ENCODE measurements around the gene HOXB5. TPM values are rescaled to one million over a fixed set of nuclear protein-coding genes. Genes with fewer than 3 reads are reported as not detected.

Gene HOXB5
- polyA plus RNA-seq, 3 donors from 2014 or later, result not detected

DNA sequence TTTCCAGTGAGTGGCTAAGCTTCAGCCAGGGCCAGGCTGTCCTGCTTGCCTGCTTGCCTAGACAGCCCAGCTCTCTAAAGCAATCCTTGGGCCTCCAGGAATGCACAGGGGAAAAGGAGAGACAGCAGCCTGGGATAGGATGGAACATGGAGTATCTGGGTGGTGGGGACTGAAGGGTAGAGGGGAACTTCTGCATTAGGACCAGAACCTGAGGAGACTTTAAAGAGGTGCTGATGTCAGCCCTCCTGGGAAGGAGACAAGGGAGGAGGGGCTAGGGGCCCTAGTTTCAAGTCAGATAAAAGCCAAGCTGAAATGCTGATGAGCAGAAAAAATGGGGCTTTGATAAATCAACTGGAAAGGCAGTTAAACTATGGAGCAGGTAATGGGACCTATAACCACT lies 15.5 kb upstream of the HOXB5 start:
- peaks cover 32 to 35% (median 33%) of the 10 kb centered on the region in 3 donors for H3K27me3 Mint-ChIP-seq (ENCODE audit: low read depth in 3 of 3)
- H3K9me3 Mint-ChIP-seq, result no peaks in the 10 kb centered on the region
- peaks cover 30 to 34% of the 10 kb centered on the region in 2 donors for H3K4me1 Mint-ChIP-seq
- H3K4me3 Mint-ChIP-seq, result peak overlapping the region; percentile 37 to 98 (median 63)
- no peak for DNase-seq
- peak overlapping the region in 1 of 6 donors; percentile 16 for H3K27ac Mint-ChIP-seq
- no peaks in the 10 kb centered on the region for H3K36me3 Mint-ChIP-seq

DNA sequence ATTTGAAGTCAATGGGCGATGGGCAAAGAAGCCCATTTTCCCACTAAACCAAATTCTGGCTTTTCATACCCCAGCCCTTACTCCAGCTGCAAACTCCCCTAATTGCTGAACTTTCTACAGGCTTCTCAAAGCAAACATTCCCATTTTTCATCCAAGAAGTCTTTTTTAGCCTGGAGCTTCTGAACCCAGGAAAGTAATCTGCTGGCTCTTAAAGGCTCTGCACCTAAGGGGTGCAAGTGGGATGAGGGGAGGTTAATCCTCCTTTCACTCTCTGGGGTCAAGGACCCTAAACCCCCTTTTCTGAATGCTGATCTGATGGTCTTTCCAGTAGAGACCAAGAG lies 14.9 kb upstream of the HOXB5 start:
- peaks cover 29 to 33% (median 30%) of the 10 kb centered on the region in 3 donors for H3K27me3 Mint-ChIP-seq (ENCODE audit: low read depth in 3 of 3)

DNA sequence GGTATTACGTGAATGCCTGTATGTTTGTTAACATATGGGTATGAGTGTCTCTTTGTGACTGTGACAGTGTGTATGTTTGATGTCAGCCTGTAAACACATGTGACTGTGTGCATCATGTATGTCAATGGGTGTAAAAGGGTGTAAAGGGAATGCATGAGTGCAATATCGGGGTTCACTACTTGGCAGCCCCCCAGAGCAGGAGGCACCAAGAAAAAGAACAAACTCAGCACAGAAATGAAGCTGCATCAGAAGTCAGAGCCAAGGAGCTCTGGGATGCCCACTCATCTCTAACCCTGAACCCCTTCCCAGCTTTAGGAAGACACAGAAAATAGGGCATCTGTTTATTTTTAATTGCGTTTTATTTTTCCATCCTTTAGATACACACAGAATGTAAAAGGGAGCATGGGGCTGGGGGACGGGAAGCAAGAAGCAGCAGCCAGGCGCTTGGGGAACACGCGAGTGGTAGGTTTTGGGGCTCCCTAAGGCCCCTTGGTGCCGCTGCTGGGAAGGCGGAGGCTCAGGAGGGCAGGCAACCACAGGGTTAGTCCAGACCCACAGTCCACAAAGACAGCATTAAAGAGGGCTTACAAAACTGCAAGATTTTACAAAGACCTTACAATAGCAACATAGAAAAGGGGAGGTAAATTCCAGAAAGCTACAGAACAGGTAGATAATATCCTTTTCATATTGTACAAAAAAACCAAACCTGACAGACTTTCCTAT lies 13.5 kb upstream of the HOXB5 start:
- H3K4me3 Mint-ChIP-seq, result no peak overlapping the region
- peaks cover 19% of the 10 kb centered on the region in 2 donors for H3K4me1 Mint-ChIP-seq
- H3K36me3 Mint-ChIP-seq, result no peaks in the 10 kb centered on the region
- H3K27ac Mint-ChIP-seq, result no peak overlapping the region
- no peaks in the 10 kb centered on the region for H3K9me3 Mint-ChIP-seq
- peaks cover 30 to 37% (median 30%) of the 10 kb centered on the region in 3 donors for H3K27me3 Mint-ChIP-seq (ENCODE audit: low read depth in 3 of 3)
- no peak for DNase-seq

More for the DNA sequence above, 14.9 kb upstream of the HOXB5 start:
- Mint-ChIP-seq H3K36me3 (no peaks in the 10 kb centered on the region), H3K4me3 (peak overlapping the region in 2 of 5 donors; percentile 2 to 98), H3K9me3 (no peaks in the 10 kb centered on the region), H3K27ac (no peak overlapping the region), H3K4me1 (peaks cover 24 to 28% of the 10 kb centered on the region in 2 donors)
- DNase-seq, result no peak

DNA sequence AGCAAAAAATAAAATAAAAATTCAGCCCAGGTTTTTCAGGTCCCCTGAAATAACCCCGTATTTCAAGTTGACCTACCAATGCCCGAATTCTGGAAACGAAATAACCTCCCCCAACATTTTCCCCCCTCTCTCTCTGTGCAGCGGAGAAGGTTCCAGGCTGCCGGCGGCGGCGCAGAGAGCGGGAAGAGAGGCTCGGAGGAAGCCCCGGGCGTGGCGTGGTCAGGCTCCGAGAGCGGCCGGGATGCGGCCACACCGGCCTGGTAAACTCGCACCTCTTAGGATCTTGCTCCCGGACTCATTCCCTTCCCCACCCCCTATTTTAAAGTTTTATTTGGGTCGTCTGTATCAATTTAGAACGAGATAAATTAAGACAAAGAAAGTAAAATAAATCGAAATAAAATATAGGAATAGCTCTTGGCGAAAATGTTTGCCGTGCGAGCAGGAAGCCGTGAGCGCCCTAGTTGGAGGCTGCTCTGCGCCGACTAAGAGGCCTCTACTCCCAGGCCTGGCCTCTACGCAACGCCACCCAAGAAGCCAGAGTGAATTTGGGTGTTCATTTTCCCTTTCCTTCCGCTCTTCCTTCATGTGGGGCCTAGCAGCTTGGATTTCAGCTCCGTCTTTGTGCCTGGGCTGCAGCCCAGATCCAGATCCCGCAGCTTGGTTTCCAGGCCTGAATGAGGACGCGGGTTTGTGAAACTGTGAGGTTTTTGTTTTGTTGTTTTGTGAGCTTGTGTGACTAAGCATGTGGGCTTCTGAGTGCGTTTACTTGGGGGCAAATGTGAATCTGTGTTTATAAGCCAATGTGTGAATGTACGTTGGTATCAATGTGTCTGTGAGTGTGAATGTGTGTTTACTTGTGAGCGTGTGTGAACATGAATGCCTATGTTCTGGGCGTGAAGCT lies 12.7 kb upstream of the HOXB5 start:
- no peak for DNase-seq
- H3K9me3 Mint-ChIP-seq, result no peaks in the 10 kb centered on the region

DNA sequence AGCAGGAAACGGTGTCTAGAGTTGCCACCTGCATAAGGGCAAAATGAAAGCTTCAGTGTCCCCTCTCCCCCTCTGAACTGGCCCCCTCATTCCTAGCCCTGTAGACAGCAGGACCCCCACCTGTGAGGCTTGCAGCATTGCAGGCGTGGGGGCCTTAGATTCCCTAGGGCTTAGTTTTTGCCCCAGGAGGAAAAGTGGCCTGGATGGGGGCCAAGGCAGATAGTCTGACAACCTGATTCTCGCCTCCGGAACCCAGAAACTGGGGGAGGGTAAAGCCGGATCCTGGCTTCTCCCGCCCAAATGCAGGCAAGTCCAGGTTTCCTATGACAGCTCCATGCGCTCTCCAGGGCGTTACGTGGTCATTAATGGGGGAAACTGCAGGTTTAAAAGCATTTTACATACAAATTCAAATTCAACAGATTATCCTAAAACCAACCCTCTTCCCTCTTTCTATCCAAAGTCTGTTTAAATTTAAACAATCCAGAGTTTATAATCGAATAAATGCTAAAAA lies 11.9 kb upstream of the HOXB5 start:
- DNase-seq, result no peak
- H3K4me3 Mint-ChIP-seq, result no peak overlapping the region
- H3K27ac Mint-ChIP-seq, result no peak overlapping the region
- no peaks in the 10 kb centered on the region for H3K36me3 Mint-ChIP-seq
- H3K27me3 Mint-ChIP-seq (ENCODE audit: low read depth in 3 of 3), result peaks cover 24 to 39% (median 36%) of the 10 kb centered on the region in 3 donors
- H3K4me1 Mint-ChIP-seq, result peaks cover 5 to 8% of the 10 kb centered on the region in 2 donors
- H3K9me3 Mint-ChIP-seq, result no peaks in the 10 kb centered on the region

More for the DNA sequence above, 12.7 kb upstream of the HOXB5 start:
- no peaks in the 10 kb centered on the region for H3K36me3 Mint-ChIP-seq
- H3K4me3 Mint-ChIP-seq, result no peak overlapping the region
- H3K4me1 Mint-ChIP-seq, result peaks cover 11 to 15% of the 10 kb centered on the region in 2 donors
- H3K27me3 Mint-ChIP-seq (ENCODE audit: low read depth in 3 of 3), result peaks cover 29 to 39% (median 37%) of the 10 kb centered on the region in 3 donors
- H3K27ac Mint-ChIP-seq, result no peak overlapping the region

DNA sequence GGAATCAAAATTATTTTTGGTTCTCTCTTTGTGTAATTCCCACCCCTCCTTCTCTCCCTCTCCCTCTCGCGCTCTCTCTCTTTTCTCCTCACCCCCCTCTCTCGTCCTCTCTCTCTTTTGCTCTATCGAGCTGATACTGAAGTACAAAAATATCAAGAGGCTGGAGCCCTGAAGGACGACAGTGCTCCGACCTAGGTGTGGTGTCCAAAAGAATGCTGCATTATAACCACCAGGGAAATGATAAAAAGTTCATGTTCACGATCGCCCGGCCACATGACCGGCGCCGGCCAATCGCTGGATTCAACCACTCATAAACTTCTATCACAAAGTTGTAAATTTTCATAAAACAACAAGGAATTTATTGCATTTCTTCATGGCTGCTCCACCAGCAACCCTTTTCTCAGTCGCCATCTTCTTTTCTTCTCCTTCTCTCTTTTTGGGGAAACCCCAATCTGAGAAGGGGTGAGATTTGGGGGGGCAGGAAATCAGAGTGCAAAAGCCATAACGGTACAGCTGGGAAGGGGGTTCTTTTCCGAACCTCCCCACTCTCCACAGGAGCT lies 11.3 kb upstream of the HOXB5 start, which contains the start of gene HOXB6:
TSS of gene HOXB6 (minus strand) at position 217 of the 560 bp plus-strand sequence. CDS start 6,836 bp downstream, outside the sequence.
- H3K36me3 Mint-ChIP-seq, result no peaks in the 10 kb centered on the region
- H3K4me3 Mint-ChIP-seq, result peak within 1 kb of the TSS in 2 of 5 donors; percentile 15 to 26
- no peak for DNase-seq
- H3K27ac Mint-ChIP-seq, result no peak within 1 kb of the TSS
- H3K9me3 Mint-ChIP-seq, result no peaks in the 10 kb centered on the region
- H3K27me3 Mint-ChIP-seq (ENCODE audit: low read depth in 3 of 3), result peaks cover 30 to 39% (median 39%) of the 10 kb centered on the region in 3 donors
- H3K4me1 Mint-ChIP-seq, result peaks cover 5 to 8% of the 10 kb centered on the region in 2 donors

DNA sequence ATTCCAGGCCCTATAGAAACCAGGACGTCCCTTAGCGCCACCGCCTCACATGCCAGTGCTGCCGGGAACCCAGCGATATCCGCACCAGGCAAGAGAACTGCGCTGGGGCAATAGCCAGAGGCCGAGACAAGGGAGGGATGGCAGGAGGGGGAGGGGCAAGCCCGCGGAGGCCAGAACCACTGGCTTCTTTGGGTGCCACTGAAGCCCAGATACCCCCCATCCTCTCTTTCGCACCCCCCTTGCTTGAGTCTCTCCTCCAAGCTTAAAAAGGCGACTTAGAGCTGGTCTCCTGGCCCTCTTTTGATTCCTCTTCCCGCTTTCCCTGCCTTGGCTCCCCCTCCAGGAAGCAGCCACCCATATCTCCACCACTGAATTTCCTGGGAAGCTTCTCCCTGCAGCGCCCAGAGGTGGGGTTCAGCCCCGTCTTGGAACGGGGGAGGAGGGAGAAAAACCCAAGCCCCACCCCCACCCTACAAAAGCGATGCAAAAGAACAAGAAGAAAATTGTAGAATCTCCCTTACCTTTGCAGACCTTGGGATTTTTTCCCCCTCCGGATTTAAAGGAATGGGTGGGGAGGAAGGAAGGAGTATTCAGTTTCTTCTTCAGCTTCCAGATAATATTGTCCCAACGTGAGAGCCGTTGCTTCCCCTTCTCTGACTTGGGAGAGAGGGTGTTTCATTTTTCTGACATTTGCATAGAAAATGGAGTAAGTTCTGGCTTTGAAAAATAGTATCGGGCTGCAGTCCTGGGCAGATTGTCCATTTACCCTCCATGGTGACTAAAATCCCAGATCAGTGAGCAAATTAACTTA lies 10.6 kb upstream of the HOXB5 start:
- Mint-ChIP-seq H3K4me1 (peaks cover 5 to 8% of the 10 kb centered on the region in 2 donors), H3K27me3 (ENCODE audit: low read depth in 3 of 3) (peaks cover 32 to 45% (median 39%) of the 10 kb centered on the region in 3 donors), H3K27ac (no peak overlapping the region), H3K36me3 (no peaks in the 10 kb centered on the region), H3K4me3 (peak overlapping the region in 2 of 5 donors; percentile 6 to 15), H3K9me3 (no peaks in the 10 kb centered on the region)
- DNase-seq, result no peak

DNA sequence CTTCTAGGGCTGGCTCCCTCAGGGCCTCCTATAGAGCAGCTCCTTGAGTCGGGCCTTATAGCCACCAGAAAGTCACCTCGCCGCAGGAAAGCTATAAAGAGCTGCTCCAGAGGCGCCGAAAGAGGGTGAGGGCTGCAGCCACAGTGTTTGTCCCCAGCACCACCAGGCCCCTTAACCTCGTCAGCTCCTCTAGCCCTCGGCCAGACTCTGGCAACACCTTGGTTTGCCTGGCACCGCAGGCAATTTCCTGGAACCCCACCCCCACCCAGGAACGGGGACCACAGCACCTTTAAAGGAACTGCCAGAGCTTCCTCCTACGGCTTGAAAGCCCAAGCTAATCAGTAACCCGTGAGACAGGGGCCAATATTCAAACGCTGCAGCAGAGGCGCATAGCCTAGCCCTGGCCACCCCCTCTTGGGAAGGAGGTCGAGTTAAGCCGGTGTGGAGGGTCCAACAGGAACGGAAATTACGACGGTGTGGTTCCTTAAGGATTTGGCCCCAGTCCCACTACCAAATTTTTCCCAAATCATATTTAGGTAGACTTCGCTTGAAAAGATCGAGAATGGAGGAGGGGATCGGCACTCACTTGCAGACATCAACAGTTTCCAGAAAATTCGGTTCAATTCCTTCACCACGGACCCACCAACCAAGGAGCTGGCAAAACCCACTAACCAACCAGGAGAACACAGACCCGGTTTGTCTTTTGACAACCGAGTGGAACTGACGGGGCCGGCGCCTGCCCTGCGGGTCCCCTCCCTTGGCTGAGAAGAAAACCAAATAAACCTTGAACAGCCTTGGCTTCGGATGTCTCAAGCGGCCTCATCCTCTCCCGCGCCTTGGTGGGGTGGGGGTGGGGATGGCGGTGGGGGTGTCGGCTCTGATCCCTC lies 8.2 kb upstream of the HOXB5 start:
- peaks cover 29 to 30% of the 10 kb centered on the region in 2 donors for H3K4me1 Mint-ChIP-seq
- H3K9me3 Mint-ChIP-seq, result no peaks in the 10 kb centered on the region
- H3K36me3 Mint-ChIP-seq, result no peaks in the 10 kb centered on the region
- no peak for DNase-seq
- no peak overlapping the region for H3K27ac Mint-ChIP-seq
- H3K27me3 Mint-ChIP-seq (ENCODE audit: low read depth in 3 of 3), result peaks cover 38 to 64% (median 62%) of the 10 kb centered on the region in 3 donors
- H3K4me3 Mint-ChIP-seq, result no peak overlapping the region

DNA sequence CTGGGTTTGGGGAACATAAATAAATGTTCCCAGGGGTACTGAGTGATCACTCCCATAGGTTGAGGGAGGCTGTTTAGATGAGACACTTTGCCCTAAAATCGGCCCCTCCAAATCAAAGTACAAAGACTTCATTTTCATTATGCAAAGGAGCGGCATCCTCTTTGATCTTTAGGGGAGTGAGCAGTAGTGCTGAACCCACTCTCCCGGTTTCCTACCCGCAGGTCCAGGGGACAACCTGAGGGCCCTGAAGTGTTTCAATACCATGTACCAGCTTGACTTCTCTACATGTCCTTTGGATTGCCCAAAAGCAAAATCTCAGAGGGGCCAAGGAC lies 7.6 kb upstream of the HOXB5 start:
- Mint-ChIP-seq H3K4me3 (no peak overlapping the region), H3K9me3 (no peaks in the 10 kb centered on the region), H3K4me1 (peaks cover 35% of the 10 kb centered on the region in 2 donors), H3K27ac (no peak overlapping the region), H3K36me3 (peaks cover 0 to 3% (median 3%) of the 10 kb centered on the region in 3 donors), H3K27me3 (ENCODE audit: low read depth in 3 of 3) (peaks cover 38 to 69% (median 68%) of the 10 kb centered on the region in 3 donors)
- no peak for DNase-seq

DNA sequence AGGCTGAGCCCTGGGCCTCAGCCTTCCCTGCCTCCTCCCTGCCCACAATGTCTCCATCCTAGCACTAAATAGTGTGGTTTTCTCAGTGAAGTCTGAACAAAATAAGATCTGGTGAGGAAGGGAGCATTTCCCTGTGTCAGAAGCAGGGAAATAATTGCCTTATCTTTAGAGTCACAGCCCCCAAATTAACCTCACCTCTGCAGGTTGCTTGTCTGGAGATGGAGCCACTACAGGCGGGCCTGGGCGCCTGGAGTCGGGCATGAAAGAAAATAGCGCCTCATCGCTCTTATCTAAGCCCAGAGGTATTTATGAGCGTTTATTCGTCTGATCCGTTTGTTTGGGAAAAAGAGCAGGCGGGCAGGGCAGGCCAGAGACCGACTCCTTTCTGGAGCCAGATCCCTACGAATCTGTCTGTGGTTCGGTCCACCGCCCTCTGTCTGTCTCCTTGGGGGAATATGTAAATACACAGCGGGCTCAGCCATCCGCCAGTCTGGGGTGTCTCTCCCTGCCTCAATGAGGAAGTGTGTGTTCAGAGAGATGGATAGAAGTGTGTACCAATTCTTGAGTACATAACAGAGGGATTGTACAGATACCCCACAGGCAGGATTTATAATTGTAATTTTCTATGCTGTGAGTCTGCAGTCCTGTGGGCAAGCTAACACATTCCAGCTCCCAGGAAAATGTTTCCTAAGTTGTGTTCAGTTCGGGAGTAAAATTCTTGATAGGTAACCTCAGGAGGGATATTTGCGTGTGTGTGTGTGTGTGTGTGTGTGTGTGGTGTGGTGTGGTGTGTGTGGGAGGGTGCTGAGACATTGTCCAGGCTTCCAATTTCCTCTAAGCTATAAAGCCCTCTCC lies 6.9 kb upstream of the HOXB5 start:
- no peak for DNase-seq
- Mint-ChIP-seq H3K4me1 (peaks cover 35 to 42% of the 10 kb centered on the region in 2 donors), H3K27ac (no peak overlapping the region), H3K4me3 (peak overlapping the region in 1 of 5 donors; percentile 30), H3K36me3 (peaks cover 0 to 3% (median 3%) of the 10 kb centered on the region in 3 donors), H3K9me3 (no peaks in the 10 kb centered on the region), H3K27me3 (ENCODE audit: low read depth in 3 of 3) (peaks cover 44 to 70% (median 65%) of the 10 kb centered on the region in 3 donors)

DNA sequence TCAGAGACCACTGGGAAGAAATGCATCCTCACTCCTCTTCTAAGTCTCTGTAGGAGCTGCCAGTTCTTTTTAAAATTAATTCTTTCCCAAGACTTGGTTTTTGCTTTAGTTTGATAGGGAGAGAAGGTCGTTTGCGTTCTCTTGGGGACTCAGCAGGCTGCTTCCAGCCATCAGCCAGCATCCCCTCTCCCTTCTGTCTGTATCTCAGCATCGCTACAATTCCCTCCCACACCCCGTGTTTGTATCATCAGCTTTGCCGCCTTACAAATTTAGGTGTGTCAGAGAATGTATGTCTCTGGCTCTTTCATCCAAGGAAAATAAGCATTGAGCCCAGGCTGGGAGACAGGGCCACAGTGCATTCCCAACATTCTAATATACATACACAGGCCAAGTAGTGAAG lies 5.8 kb upstream of the HOXB5 start:
- Mint-ChIP-seq H3K4me3 (peak overlapping the region in 2 of 5 donors; percentile 86 to 91), H3K27me3 (ENCODE audit: low read depth in 3 of 3) (peaks cover 48 to 63% (median 63%) of the 10 kb centered on the region in 3 donors), H3K27ac (no peak overlapping the region), H3K36me3 (peaks cover 0 to 3% (median 3%) of the 10 kb centered on the region in 3 donors), H3K4me1 (peaks cover 33 to 44% of the 10 kb centered on the region in 2 donors), H3K9me3 (no peaks in the 10 kb centered on the region)
- no peak for DNase-seq
